Activated naive CD4-positive, alpha-beta T cell treated with anti-CD3 and anti-CD28 coated beads, Interleukin-2, amount 10 ng/mL, durations not matched to agents 7 days and 5 days (primary cell): ENCODE results near the gene STK4.
A peak's percentile ranks its signal among the peaks of the same experiment; 100 is the strongest.

Experiments used
- CTCF ChIA-PET: fragments of 350-600 bp; sonication (Branson Sonifier 250); formaldehyde crosslinking; loops from one replicate; lab custom pipeline; 2021; ENCODE audit warnings: antibody characterized with exemption; lab: Charles Lee
- DNase-seq: peaks from one replicate; pipeline ENCODE4 v3.0.0-alpha.2; 2020
- H3K27ac Mint-ChIP-seq: one replicate; pipeline ENCODE4 v1.8.0; 2021; ENCODE audit warnings: mild to moderate bottlenecking, moderate library complexity, mixed read lengths
- H3K27me3 Mint-ChIP-seq: one replicate; pipeline ENCODE4 v1.8.0; 2021; ENCODE audit warnings: mild to moderate bottlenecking, mixed read lengths
- H3K36me3 Mint-ChIP-seq: one replicate; pipeline ENCODE4 v1.8.0; 2021; ENCODE audit warnings: mixed read lengths
- H3K4me1 Mint-ChIP-seq: one replicate; pipeline ENCODE4 v1.8.0; 2021; ENCODE audit warnings: mixed read lengths
- H3K4me3 Mint-ChIP-seq: one replicate; pipeline ENCODE4 v1.8.0; 2021; ENCODE audit warnings: mild to moderate bottlenecking, moderate library complexity, mixed read lengths
- H3K9me3 Mint-ChIP-seq: one replicate; pipeline ENCODE4 v1.8.0; 2021; ENCODE audit warnings: mixed read lengths

Gene STK4

GRCh38 chr20:44966030-44966961 lies at the start of gene STK4:
Gene STK4 (plus strand): TSS chr20:44966512. CDS start chr20:44966569, 57 bp downstream.
- H3K4me1 Mint-ChIP-seq, result peaks cover 69% of the 10 kb centered on the region

DNA sequence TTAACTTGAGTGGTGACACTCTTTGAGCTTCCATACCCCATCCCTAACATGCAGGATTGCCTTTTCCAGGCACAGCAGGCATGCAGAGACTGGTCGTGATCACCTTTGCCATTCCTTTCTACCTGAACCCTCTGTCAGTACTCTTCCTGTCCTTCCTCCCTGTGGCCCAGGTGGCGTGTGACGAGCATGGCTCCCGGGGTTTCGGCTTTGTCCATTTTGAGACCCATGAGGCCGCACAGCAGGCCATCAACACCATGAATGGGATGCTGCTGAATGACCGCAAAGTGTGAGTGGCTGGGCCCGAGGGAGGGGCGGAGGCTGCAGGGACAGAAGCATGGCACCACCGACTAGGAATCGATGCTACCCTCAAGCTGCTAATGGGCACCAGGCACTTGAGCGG lies 49.7 kb upstream of the STK4 start:
- Mint-ChIP-seq H3K27ac (no peak overlapping the region), H3K36me3 (peaks cover 25% of the 10 kb centered on the region)
- CTCF ChIA-PET, result no interaction called here

More at GRCh38 chr20:44966030-44966961, at the start of gene STK4:
- H3K27me3 Mint-ChIP-seq, result no peaks in the 10 kb centered on the region
- DNase-seq, result peak; percentile 95
- peaks cover 35% of the 10 kb centered on the region for H3K36me3 Mint-ChIP-seq
- peak within 1 kb of the TSS; percentile 91 for H3K4me3 Mint-ChIP-seq
- CTCF ChIA-PET, result interaction anchor here (0.9 to 2.3 kb wide), 6 partner anchors 12 to 130 kb away, joined by 3 to 7 read pairs (median 6); no protein-coding TSS in a partner anchor
- peak within 1 kb of the TSS; percentile 91 for H3K27ac Mint-ChIP-seq
- H3K9me3 Mint-ChIP-seq, result peaks cover 1% of the 10 kb centered on the region

GRCh38 chr20:44917399-44917798 lies 48.9 kb upstream of the STK4 start:
- H3K36me3 Mint-ChIP-seq, result peaks cover 22% of the 10 kb centered on the region
- H3K27ac Mint-ChIP-seq, result no peak overlapping the region
- CTCF ChIA-PET, result interaction anchor here (1.1 kb wide), 1 partner anchor 377 kb away, joined by 3 read pairs; no protein-coding TSS in a partner anchor
- no peak for DNase-seq
- peaks cover 22% of the 10 kb centered on the region for H3K4me1 Mint-ChIP-seq
- H3K27me3 Mint-ChIP-seq, result no peaks in the 10 kb centered on the region
- H3K4me3 Mint-ChIP-seq, result no peak overlapping the region
- no peaks in the 10 kb centered on the region for H3K9me3 Mint-ChIP-seq

More for the DNA sequence above, 49.7 kb upstream of the STK4 start:
- no peak for DNase-seq
- H3K9me3 Mint-ChIP-seq, result no peaks in the 10 kb centered on the region
- H3K4me3 Mint-ChIP-seq, result no peak overlapping the region
- no peaks in the 10 kb centered on the region for H3K27me3 Mint-ChIP-seq
- peaks cover 22% of the 10 kb centered on the region for H3K4me1 Mint-ChIP-seq

GRCh38 chr20:44918342-44918741 lies 48.0 kb upstream of the STK4 start:
- DNase-seq, result no peak
- Mint-ChIP-seq H3K27me3 (no peaks in the 10 kb centered on the region), H3K4me1 (peaks cover 18% of the 10 kb centered on the region), H3K4me3 (no peak overlapping the region), H3K36me3 (peaks cover 13% of the 10 kb centered on the region), H3K27ac (no peak overlapping the region), H3K9me3 (no peaks in the 10 kb centered on the region)
- CTCF ChIA-PET, result no interaction called here

GRCh38 chr20:44918761-44919160 lies 47.6 kb upstream of the STK4 start:
- no peak overlapping the region for H3K4me3 Mint-ChIP-seq
- peaks cover 8% of the 10 kb centered on the region for H3K36me3 Mint-ChIP-seq
- CTCF ChIA-PET, result interaction anchor here (0.6 kb wide), 1 partner anchor 39 kb away, joined by 4 read pairs; no protein-coding TSS in a partner anchor
- DNase-seq, result no peak
- H3K27me3 Mint-ChIP-seq, result no peaks in the 10 kb centered on the region
- H3K4me1 Mint-ChIP-seq, result peaks cover 14% of the 10 kb centered on the region
- H3K9me3 Mint-ChIP-seq, result no peaks in the 10 kb centered on the region
- H3K27ac Mint-ChIP-seq, result no peak overlapping the region

- no peak for DNase-seq
- Mint-ChIP-seq H3K27ac (no peak overlapping the region), H3K4me3 (no peak overlapping the region), H3K9me3 (no peaks in the 10 kb centered on the region), H3K27me3 (no peaks in the 10 kb centered on the region), H3K36me3 (peaks cover 7% of the 10 kb centered on the region), H3K4me1 (no peaks in the 10 kb centered on the region)
- CTCF ChIA-PET, result no interaction called here
Observed at GRCh38 chr20:44921447-44921846, 44.9 kb upstream of the STK4 start.

DNA sequence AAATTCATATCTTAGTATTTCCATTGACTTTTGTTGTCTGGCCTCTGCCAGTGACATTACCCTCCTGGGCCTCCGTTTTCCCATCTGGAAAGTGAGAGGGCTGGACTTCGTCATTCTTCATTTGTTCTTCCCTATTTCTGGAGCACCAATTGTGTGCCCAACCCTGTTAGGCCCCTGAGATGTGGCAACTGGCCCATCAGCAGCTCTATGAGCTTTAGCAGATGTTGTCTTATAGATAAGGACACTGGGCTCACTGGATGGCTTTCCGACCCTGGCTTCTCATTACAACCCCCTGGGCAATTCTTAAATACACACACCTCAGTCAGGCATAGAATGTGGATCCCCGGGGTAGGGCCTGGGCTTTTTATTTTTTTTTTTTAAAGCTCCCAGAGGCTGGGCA lies 41.8 kb upstream of the STK4 start:
- H3K27me3 Mint-ChIP-seq, result no peaks in the 10 kb centered on the region
- H3K9me3 Mint-ChIP-seq, result no peaks in the 10 kb centered on the region
- peaks cover 5% of the 10 kb centered on the region for H3K36me3 Mint-ChIP-seq
- no peak overlapping the region for H3K27ac Mint-ChIP-seq
- CTCF ChIA-PET, result no interaction called here
- no peak for DNase-seq
- H3K4me1 Mint-ChIP-seq, result no peaks in the 10 kb centered on the region
- H3K4me3 Mint-ChIP-seq, result no peak overlapping the region

GRCh38 chr20:44928595-44928994 lies 37.7 kb upstream of the STK4 start:
- Mint-ChIP-seq H3K4me3 (no peak overlapping the region), H3K27ac (no peak overlapping the region), H3K36me3 (peaks cover 18% of the 10 kb centered on the region), H3K4me1 (no peaks in the 10 kb centered on the region), H3K27me3 (no peaks in the 10 kb centered on the region), H3K9me3 (no peaks in the 10 kb centered on the region)
- DNase-seq, result no peak
- CTCF ChIA-PET, result no interaction called here

- Mint-ChIP-seq H3K27ac (no peak overlapping the region), H3K9me3 (no peaks in the 10 kb centered on the region), H3K36me3 (peaks cover 20% of the 10 kb centered on the region), H3K4me1 (no peaks in the 10 kb centered on the region), H3K4me3 (no peak overlapping the region), H3K27me3 (no peaks in the 10 kb centered on the region)
- CTCF ChIA-PET, result interaction anchor here (1.1 kb wide), 1 partner anchor 42 kb away, joined by 3 read pairs; no protein-coding TSS in a partner anchor
- no peak for DNase-seq
Observed at GRCh38 chr20:44930517-44931168, 35.7 kb upstream of the STK4 start.

DNA sequence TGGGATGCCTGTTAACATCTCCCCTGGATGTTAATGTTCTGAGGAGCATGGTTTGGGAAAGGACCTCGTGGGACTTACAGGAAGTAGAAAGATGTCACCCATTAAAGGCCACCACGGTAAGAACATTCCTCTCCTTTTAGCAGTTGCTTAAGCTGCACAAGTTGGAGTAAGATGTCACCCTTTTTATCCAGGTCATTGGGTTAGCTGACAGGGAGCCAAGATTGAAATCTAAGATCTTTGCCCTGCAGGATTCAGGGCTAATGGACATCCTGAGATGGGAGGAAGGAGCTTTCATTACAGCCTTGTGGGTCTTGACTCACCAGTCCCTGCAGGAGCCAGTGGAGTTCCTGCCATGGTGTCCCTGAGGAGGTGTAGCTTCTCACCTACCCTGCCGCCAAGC lies 34.4 kb upstream of the STK4 start:
- CTCF ChIA-PET, result no interaction called here
- Mint-ChIP-seq H3K27ac (no peak overlapping the region), H3K9me3 (no peaks in the 10 kb centered on the region), H3K36me3 (peaks cover 23% of the 10 kb centered on the region), H3K27me3 (no peaks in the 10 kb centered on the region), H3K4me1 (no peaks in the 10 kb centered on the region), H3K4me3 (no peak overlapping the region)
- DNase-seq, result no peak

GRCh38 chr20:44932916-44933315 lies 33.4 kb upstream of the STK4 start:
- Mint-ChIP-seq H3K27ac (no peak overlapping the region), H3K27me3 (no peaks in the 10 kb centered on the region), H3K4me1 (no peaks in the 10 kb centered on the region), H3K9me3 (no peaks in the 10 kb centered on the region), H3K36me3 (peaks cover 32% of the 10 kb centered on the region), H3K4me3 (no peak overlapping the region)
- no peak for DNase-seq
- CTCF ChIA-PET, result no interaction called here

DNA sequence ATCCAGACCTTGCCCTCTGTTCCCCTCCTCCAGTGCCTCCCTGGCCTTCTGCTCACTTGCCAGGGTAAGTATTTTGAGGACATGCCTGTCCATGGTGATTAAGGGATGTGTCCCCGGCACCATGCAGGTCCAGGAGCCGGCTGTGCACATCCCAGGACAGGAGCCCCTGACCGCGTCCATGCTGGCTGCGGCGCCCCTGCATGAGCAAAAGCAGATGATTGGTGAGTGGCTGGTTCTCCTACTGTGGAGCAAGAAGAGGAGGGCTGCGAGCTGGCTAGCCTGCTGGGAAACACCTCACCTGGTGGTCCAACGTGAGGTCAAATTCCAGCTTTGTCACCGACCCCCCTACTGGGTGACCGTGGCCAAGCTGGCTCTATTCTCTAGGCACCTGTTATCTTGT lies 29.8 kb upstream of the STK4 start:
- Mint-ChIP-seq H3K4me3 (no peak overlapping the region), H3K27me3 (no peaks in the 10 kb centered on the region), H3K9me3 (no peaks in the 10 kb centered on the region), H3K4me1 (no peaks in the 10 kb centered on the region), H3K27ac (no peak overlapping the region), H3K36me3 (peaks cover 39% of the 10 kb centered on the region)
- no peak for DNase-seq
- CTCF ChIA-PET, result no interaction called here

GRCh38 chr20:44938637-44939036 lies 27.7 kb upstream of the STK4 start:
- peaks cover 39% of the 10 kb centered on the region for H3K36me3 Mint-ChIP-seq
- no peaks in the 10 kb centered on the region for H3K27me3 Mint-ChIP-seq
- no peaks in the 10 kb centered on the region for H3K9me3 Mint-ChIP-seq
- CTCF ChIA-PET, result no interaction called here
- no peak for DNase-seq
- no peaks in the 10 kb centered on the region for H3K4me1 Mint-ChIP-seq
- H3K27ac Mint-ChIP-seq, result no peak overlapping the region
- no peak overlapping the region for H3K4me3 Mint-ChIP-seq

DNA sequence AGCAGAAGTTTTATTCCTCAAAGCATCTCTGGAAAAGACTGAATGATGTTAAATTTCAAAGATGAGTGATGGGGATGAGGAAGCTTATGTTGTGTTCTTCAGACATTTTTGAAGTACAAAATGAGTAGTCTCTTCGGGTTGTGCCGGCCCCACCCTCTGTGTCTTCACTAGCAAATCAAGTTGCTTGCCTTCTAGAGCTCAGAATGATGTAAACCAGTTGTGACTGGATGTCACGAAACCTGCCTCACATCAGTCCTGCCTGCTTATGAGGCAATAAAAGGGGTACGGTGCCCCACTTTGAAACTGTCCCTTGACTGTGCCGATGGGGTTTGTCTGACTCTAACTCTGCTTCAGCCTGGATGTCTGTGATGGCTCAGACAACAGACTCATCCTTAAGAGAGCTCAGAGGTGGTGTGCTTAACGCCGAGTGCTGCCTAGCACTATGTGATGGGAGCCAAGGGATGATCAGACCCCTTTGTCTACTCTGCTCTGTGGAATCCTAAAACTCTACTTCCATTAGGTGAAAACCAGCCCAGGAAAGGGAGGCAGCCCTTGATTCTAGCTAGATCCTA lies 25.1 kb upstream of the STK4 start:
- H3K4me1 Mint-ChIP-seq, result no peaks in the 10 kb centered on the region
- H3K27ac Mint-ChIP-seq, result no peak overlapping the region
- H3K27me3 Mint-ChIP-seq, result no peaks in the 10 kb centered on the region
- H3K9me3 Mint-ChIP-seq, result no peaks in the 10 kb centered on the region
- no peak overlapping the region for H3K4me3 Mint-ChIP-seq
- CTCF ChIA-PET, result no interaction called here
- no peak for DNase-seq
- peaks cover 43% of the 10 kb centered on the region for H3K36me3 Mint-ChIP-seq
